Measurements from ENCODE around the gene NOP16. TPM values are rescaled to one million over a fixed set of nuclear protein-coding genes. Genes with fewer than 3 reads are reported as not detected.

NOP16 gene
- total RNA-seq, 2 experiments from 2014 or later = 151 to 163 TPM

- POLR2A ChIA-PET = no interaction called here
- CTCF ChIA-PET = no interaction called here
Measured at GRCh38 chr5:176341325-176342157, 46.9 kb downstream of the NOP16 start.

- CTCF ChIA-PET = no interaction called here
- POLR2A ChIA-PET = no interaction called here
Measured at GRCh38 chr5:176339304-176339703, 49.1 kb downstream of the NOP16 start.

- ChIA-PET CTCF (no interaction called here), POLR2A (no interaction called here)
Measured at GRCh38 chr5:176337913-176338312, 50.5 kb downstream of the NOP16 start.

DNA sequence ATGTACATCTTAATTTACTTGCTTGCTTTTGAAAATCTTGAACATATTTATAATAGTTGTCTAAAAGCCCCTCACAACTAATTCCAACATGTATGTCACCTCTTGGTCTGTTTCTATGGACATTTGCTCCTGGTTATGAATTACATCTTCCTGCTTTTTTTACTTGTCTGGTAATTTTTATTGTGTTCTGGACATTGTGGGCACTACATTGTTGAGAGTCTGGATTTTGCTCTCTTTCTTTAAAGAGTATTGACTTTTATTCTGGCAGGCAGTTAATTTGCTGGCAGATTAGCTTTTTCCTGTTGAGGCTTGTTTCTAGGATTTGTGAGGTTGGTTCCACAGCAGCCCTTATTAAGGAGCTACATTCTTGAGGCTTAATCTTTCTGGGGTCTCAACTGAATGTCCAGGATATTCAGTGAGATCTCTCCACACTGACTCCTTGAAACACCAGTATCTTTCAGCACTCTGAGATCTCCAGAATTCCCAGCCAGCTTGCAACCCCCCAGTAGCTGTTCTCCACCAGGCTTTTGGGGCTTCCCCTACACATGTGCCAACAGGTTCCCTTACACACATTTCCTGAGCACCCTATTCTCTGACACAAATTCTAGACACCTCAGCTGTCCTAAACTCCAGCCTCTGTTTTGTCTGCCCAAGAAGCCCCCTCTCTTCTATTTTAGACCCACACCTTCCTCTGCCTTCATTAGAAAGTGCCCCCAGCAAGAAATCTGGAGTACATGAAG, 54.2 kb downstream of the NOP16 start:
- ChIA-PET CTCF (interaction anchor here (0.7 kb wide), 1 partner anchor 14 kb away, joined by 4 read pairs; no protein-coding TSS in a partner anchor), POLR2A (no interaction called here)

Other genes starting within 250 kb of the NOP16 start
- 10 to 100 TPM; 22.5 to 24.5 TPM for gene SIMC1, start 150.2 kb downstream of the NOP16 start, total RNA-seq
- 10 to 100 TPM; 39.1 to 39.4 TPM for gene KIAA1191, start 26.8 kb downstream of the NOP16 start, total RNA-seq
- 10 to 100 TPM; 15.9 to 16.7 TPM for gene ARL10, start 23.1 kb downstream of the NOP16 start, total RNA-seq
- gene HIGD2A, start 153 bp upstream of the NOP16 start, total RNA-seq = 10 to 100 TPM; 91.5 to 93.6 TPM
- gene CLTB, start 27.9 kb upstream of the NOP16 start, total RNA-seq = 10 to 100 TPM; 61.6 to 67.5 TPM
- gene FAF2, start 59.8 kb upstream of the NOP16 start, total RNA-seq = 10 to 100 TPM; 41.7 to 42.9 TPM
- 10 to 100 TPM; 47.2 to 50.5 TPM for gene RNF44, start 148.8 kb upstream of the NOP16 start, total RNA-seq
- under 1 TPM; 0.06 to 0.50 TPM for gene CDHR2, start 160.7 kb upstream of the NOP16 start, total RNA-seq
- 1 to 10 TPM; 2.7 to 3.0 TPM for gene GPRIN1, start 221.6 kb upstream of the NOP16 start, total RNA-seq
- gene SNCB, start 241.9 kb upstream of the NOP16 start, total RNA-seq = not detected
- gene EIF4E1B, start 242.1 kb upstream of the NOP16 start, total RNA-seq = not detected

Measured in activated CD8-positive, alpha-beta memory T cell treated with anti-CD3 and anti-CD28 coated beads for 36 hours (primary cell).